H1 (cell line): ENCODE measurements around the gene PBX1.

ENCODE experiments used
- CEBPB ChIP-seq: IDR thresholded peaks from 2 replicates; pipeline ENCODE4 v1.6.1; 2012; ENCODE audit warnings: low read depth, low read length
- CTBP2 ChIP-seq: IDR thresholded peaks from 2 replicates; pipeline ENCODE4 v1.7.0; 2011; ENCODE audit warnings: borderline replicate concordance, mild to moderate bottlenecking, moderate library complexity, mixed read lengths, low read length; ENCODE audit not compliant: insufficient read depth, insufficient read length
- KDM5A ChIP-seq: fragments of 200-600 bp; IDR thresholded peaks from 2 replicates; pipeline ENCODE4 v1.7.1; 2012; ENCODE audit warnings: mild to moderate bottlenecking, low read length, inconsistent platforms, mixed read lengths
- POLR2A ChIP-seq, 2 experiments: IDR thresholded peaks; 1 replicate in 1 of 2; 2 replicates in 1 of 2; pipeline ENCODE4 v1.6.1; 2011; ENCODE audit warnings: low read depth in 2 of 2, low read length in 2 of 2, mild to moderate bottlenecking in 2 of 2; ENCODE audit errors: control extremely low read depth in 1 of 2
- POLR2AphosphoS5 ChIP-seq: IDR thresholded peaks from 2 replicates; pipeline ENCODE4 v1.6.1; 2011; ENCODE audit warnings: low read depth, low read length
- RAD21 ChIP-seq, 2 experiments: IDR thresholded peaks in 1 of 2; conservative IDR thresholded peaks in 1 of 2; 2 replicates each; pipeline ENCODE4 v1.6.1; 2011; ENCODE audit warnings: low read depth in 2 of 2, low read length in 2 of 2, improper control_type of control experiment in 1 of 2, inconsistent platforms in 1 of 2, mild to moderate bottlenecking in 1 of 2, moderate library complexity in 1 of 2
- RBBP5 ChIP-seq: IDR thresholded peaks from 2 replicates; pipeline ENCODE4 v1.7.1; 2012; ENCODE audit warnings: low read depth, mild to moderate bottlenecking, inconsistent platforms, low read length, moderate library complexity, borderline replicate concordance
- SP1 ChIP-seq: IDR thresholded peaks from 2 replicates; pipeline ENCODE4 v1.6.1; 2011; ENCODE audit warnings: low read depth, low read length
- TF ChIP-seq, protein P1 (sequence below), 3 experiments: IDR thresholded peaks; 1 replicate in 2 of 3; 2 replicates in 1 of 3; pipeline versions ENCODE4 v1.5.1 to v1.6.1; 2011; ENCODE audit warnings: low read length in 3 of 3, mild to moderate bottlenecking in 3 of 3, inconsistent platforms in 2 of 3, low read depth in 1 of 3, moderate library complexity in 1 of 3; ENCODE audit not compliant: insufficient read depth in 1 of 3; ENCODE audit errors: control extremely low read depth in 1 of 3
- TF ChIP-seq, protein P2 (sequence below): IDR thresholded peaks from 2 replicates; pipeline ENCODE4 v1.6.1; 2011; ENCODE audit warnings: low read depth, mild to moderate bottlenecking, low read length; ENCODE audit not compliant: insufficient read depth

DNA sequence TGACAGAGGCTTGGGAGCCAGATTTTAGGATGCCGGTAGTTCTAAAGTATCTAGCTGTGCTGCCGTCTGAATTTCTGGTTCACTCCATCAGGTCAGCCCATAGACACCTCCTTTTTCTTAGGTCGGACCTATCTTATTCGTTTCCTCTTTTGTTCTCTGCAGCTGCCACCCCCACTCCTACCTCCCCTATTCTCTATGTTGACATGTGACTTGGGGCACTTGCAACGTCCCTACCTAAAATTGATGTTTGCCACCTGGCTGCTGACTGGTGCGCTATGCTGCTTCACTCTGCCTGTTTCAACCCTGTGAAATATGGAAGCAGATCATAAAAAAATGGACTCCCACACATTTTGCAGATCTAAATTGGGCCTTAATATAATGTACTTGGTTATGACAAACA lies 55.3 kb downstream of the PBX1 start:
- TF ChIP-seq POLR2AphosphoS5 (no peak), KDM5A (no peak), RAD21 (IDR thresholded peaks at IDR 0.05 in 1 of 2, conservative IDR thresholded peaks at IDR 0.05 in 1 of 2; ENCODE audit: low read depth in 2 of 2, low read length in 2 of 2) (no peak), RBBP5 (no peak), POLR2A (IDR thresholded peaks at IDR 0.05; ENCODE audit: control extremely low read depth in 1 of 2, low read depth in 2 of 2, low read length in 2 of 2) (no peak), CEBPB (no peak), CTBP2 (no peak), SP1 (no peak)
- TF ChIP-seq, protein P1, sequence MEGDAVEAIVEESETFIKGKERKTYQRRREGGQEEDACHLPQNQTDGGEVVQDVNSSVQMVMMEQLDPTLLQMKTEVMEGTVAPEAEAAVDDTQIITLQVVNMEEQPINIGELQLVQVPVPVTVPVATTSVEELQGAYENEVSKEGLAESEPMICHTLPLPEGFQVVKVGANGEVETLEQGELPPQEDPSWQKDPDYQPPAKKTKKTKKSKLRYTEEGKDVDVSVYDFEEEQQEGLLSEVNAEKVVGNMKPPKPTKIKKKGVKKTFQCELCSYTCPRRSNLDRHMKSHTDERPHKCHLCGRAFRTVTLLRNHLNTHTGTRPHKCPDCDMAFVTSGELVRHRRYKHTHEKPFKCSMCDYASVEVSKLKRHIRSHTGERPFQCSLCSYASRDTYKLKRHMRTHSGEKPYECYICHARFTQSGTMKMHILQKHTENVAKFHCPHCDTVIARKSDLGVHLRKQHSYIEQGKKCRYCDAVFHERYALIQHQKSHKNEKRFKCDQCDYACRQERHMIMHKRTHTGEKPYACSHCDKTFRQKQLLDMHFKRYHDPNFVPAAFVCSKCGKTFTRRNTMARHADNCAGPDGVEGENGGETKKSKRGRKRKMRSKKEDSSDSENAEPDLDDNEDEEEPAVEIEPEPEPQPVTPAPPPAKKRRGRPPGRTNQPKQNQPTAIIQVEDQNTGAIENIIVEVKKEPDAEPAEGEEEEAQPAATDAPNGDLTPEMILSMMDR (IDR thresholded peaks at IDR 0.05; ENCODE audit: control extremely low read depth in 1 of 3, insufficient read depth in 1 of 3, low read depth in 1 of 3, low read length in 3 of 3): no peak
- TF ChIP-seq, protein P2, sequence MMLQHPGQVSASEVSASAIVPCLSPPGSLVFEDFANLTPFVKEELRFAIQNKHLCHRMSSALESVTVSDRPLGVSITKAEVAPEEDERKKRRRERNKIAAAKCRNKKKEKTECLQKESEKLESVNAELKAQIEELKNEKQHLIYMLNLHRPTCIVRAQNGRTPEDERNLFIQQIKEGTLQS: no peak
